HCT116 (cell line): ENCODE results near the gene GRPR. TPM values are rescaled to one million over a fixed set of nuclear protein-coding genes. Genes with fewer than 3 reads are reported as not detected.
A peak's percentile ranks its signal among the peaks of the same experiment; 100 is the strongest.

Source experiments
- ATAC-seq: fragments of 200-7000 bp; cut with Tn5 transposase; 2 replicates; pipeline ENCODE4 v1.9.1; 2020; ENCODE audit warnings: mild to moderate bottlenecking, moderate library complexity
- BruUV-seq: library from RNA; stranded (reverse); fragments of 400-500 nt; replicated peaks from 2 replicates; lab custom pipeline; 2021; lab: Mats Ljungman, UMichigan
- CTCF ChIA-PET: fragments of 300-600 bp; sonication (Branson Sonifier 250); formaldehyde crosslinking; loops from one replicate; lab custom pipeline; 2021; ENCODE audit warnings: antibody characterized with exemption; lab: Charles Lee
- POLR2A ChIA-PET: fragments of 300-600, 350-600 bp; sonication (Branson Sonifier 250); formaldehyde crosslinking; loops from one replicate; lab custom pipeline; 2021; ENCODE audit warnings: antibody characterized with exemption; lab: Charles Lee
- RAD21 ChIA-PET, 2 experiments: fragments of 300-600 bp; sonication (Branson Sonifier 250); formaldehyde crosslinking; loops; one replicate each; lab custom pipeline; 2023; ENCODE audit warnings: low total read pairs in 2 of 2; ENCODE audit not compliant: uncharacterized antibody in 2 of 2, unreplicated experiment in 2 of 2, low non-redundant PET in 1 of 2; lab: Charles Lee
- DNase-seq: peaks from one replicate; pipeline ENCODE4 v3.0.0-alpha.2; 2010; ENCODE audit warnings: low read depth, low spot score
- H2AFZ ChIP-seq: fragments of 200-600 bp; shearing (Covaris generic), sonication (generic); 2 replicates; pipeline ENCODE4 v1.6.1; 2017; ENCODE audit warnings: low read depth, mixed run types, mixed read lengths, antibody characterized with exemption, low read length; ENCODE audit not compliant: poor library complexity, severe bottlenecking
- H3K27ac ChIP-seq: 2 replicates; pipeline ENCODE4 v1.5.1; 2012; ENCODE audit warnings: low read depth, low read length
- H3K27me3 ChIP-seq: fragments of 200-600 bp; sonication (generic); 2 replicates; pipeline ENCODE4 v1.6.1; 2016; ENCODE audit warnings: mixed run types, low read length, mixed read lengths; ENCODE audit not compliant: insufficient read depth
- H3K36me3 ChIP-seq, 2 experiments: fragments of 200-500 bp in 1 of 2; fragments of 200-600 bp in 1 of 2; sonication (Bioruptor generic) in 1 of 2; sonication (generic) in 1 of 2; 2 replicates each; pipeline versions ENCODE4 v1.5.1 to v1.6.1; 2014 to 2016; ENCODE audit warnings: low read length in 2 of 2, inconsistent platforms in 1 of 2, mixed read lengths in 1 of 2, mixed run types in 1 of 2; ENCODE audit not compliant: insufficient read depth in 2 of 2, control insufficient read depth in 1 of 2
- H3K4me1 ChIP-seq, 2 experiments: fragments of 200-600 bp in 1 of 2; sonication (generic) in 1 of 2; 2 replicates each; pipeline versions ENCODE4 v1.5.1 to v1.6.1; 2012 to 2017; ENCODE audit warnings: low read length in 2 of 2, inconsistent platforms in 1 of 2, mild to moderate bottlenecking in 1 of 2, mixed read lengths in 1 of 2, mixed run types in 1 of 2, moderate library complexity in 1 of 2; ENCODE audit not compliant: insufficient read depth in 2 of 2, control insufficient read depth in 1 of 2
- H3K4me2 ChIP-seq: fragments of 200-600 bp; sonication (generic); 2 replicates; pipeline ENCODE4 v1.6.1; 2017; ENCODE audit warnings: mixed run types, low read length, mixed read lengths
- H3K4me3 ChIP-seq, 2 experiments: fragments of 200-600 bp in 1 of 2; sonication (generic) in 1 of 2; replicated peaks in 1 of 2; 2 replicates each; pipeline ENCODE4 v1.5.1; 2011 to 2016; ENCODE audit warnings: low read length in 2 of 2, control low read depth in 1 of 2, low read depth in 1 of 2, mild to moderate bottlenecking in 1 of 2, mixed read lengths in 1 of 2, mixed run types in 1 of 2
- H3K79me2 ChIP-seq: fragments of 200-600 bp; sonication (generic); 2 replicates; pipeline ENCODE4 v1.6.1; 2017; ENCODE audit warnings: mild to moderate bottlenecking, mixed run types, low read length, moderate library complexity, mixed read lengths; ENCODE audit not compliant: insufficient read depth
- H3K9ac ChIP-seq: fragments of 200-600 bp; sonication (generic); 2 replicates; pipeline ENCODE4 v1.6.1; 2016; ENCODE audit warnings: low read length, mixed read lengths
- H3K9me2 ChIP-seq: fragments of 200-600 bp; sonication (generic), shearing (Covaris generic); 2 replicates; pipeline ENCODE4 v1.6.1; 2017; ENCODE audit warnings: mixed run types, mild to moderate bottlenecking, moderate library complexity; ENCODE audit not compliant: insufficient read depth
- H3K9me3 ChIP-seq, 2 experiments: fragments of 200-500 bp in 1 of 2; fragments of 200-600 bp in 1 of 2; sonication (Bioruptor generic) in 1 of 2; sonication (generic) in 1 of 2; 2 replicates each; pipeline ENCODE4 v1.6.1; 2014 to 2017; ENCODE audit warnings: low read length in 2 of 2, mixed read lengths in 2 of 2, inconsistent platforms in 1 of 2, low read depth in 1 of 2, mild to moderate bottlenecking in 1 of 2, mixed run types in 1 of 2, moderate library complexity in 1 of 2; ENCODE audit not compliant: control insufficient read depth in 1 of 2, insufficient read depth in 1 of 2
- H4K20me1 ChIP-seq: fragments of 200-600 bp; sonication (generic), shearing (Covaris generic); 2 replicates; pipeline ENCODE4 v1.6.1; 2017; ENCODE audit warnings: mixed run types, mild to moderate bottlenecking, moderate library complexity; ENCODE audit not compliant: insufficient read depth
- ATF3 ChIP-seq: IDR thresholded peaks from 2 replicates; pipeline ENCODE4 v1.6.1; 2012
- CBX3 ChIP-seq: IDR thresholded peaks from 2 replicates; pipeline ENCODE4 v1.6.1; 2012; ENCODE audit warnings: low read depth
- CEBPB ChIP-seq: IDR thresholded peaks from 2 replicates; pipeline ENCODE4 v1.6.1; 2012; ENCODE audit warnings: low read depth
- CTCF ChIP-seq, 3 experiments: fragments of 200-600 bp in 1 of 3; sonication (generic) in 1 of 3; IDR thresholded peaks in 2 of 3; conservative IDR thresholded peaks in 1 of 3; 2 replicates each; pipeline ENCODE4 v1.5.1; 2012 to 2017; ENCODE audit warnings: low read depth in 2 of 3, low read length in 2 of 3, antibody characterized with exemption in 1 of 3, borderline replicate concordance in 1 of 3, control low read depth in 1 of 3, mild to moderate bottlenecking in 1 of 3, mixed read lengths in 1 of 3, mixed run types in 1 of 3, moderate library complexity in 1 of 3; ENCODE audit not compliant: insufficient read depth in 1 of 3
- EZH2phosphoT487 ChIP-seq: fragments of 200-600 bp; IDR thresholded peaks from 2 replicates; pipeline ENCODE4 v1.6.1; 2018; ENCODE audit warnings: antibody characterized with exemption, borderline replicate concordance
- FOSL1 ChIP-seq: IDR thresholded peaks from 2 replicates; pipeline ENCODE4 v1.6.1; 2012; ENCODE audit warnings: low read depth
- JUND ChIP-seq: IDR thresholded peaks from 2 replicates; pipeline ENCODE4 v1.6.1; 2012
- POLR2A ChIP-seq: IDR thresholded peaks from 2 replicates; pipeline ENCODE4 v1.7.0; 2011; ENCODE audit warnings: borderline replicate concordance; ENCODE audit not compliant: insufficient read depth, insufficient read length; ENCODE audit errors: extremely low read depth
- POLR2AphosphoS5 ChIP-seq: IDR thresholded peaks from 2 replicates; pipeline ENCODE4 v1.6.1; 2011; ENCODE audit warnings: mild to moderate bottlenecking, low read depth, low read length, moderate library complexity
- REST ChIP-seq: IDR thresholded peaks from 2 replicates; pipeline ENCODE4 v1.6.1; 2012; ENCODE audit warnings: low read depth
- SIN3A ChIP-seq: IDR thresholded peaks from 2 replicates; pipeline ENCODE4 v1.6.1; 2012; ENCODE audit warnings: low read depth
- SP1 ChIP-seq: IDR thresholded peaks from 2 replicates; pipeline ENCODE4 v1.6.1; 2012; ENCODE audit warnings: low read depth
- YY1 ChIP-seq: IDR thresholded peaks from 2 replicates; pipeline ENCODE4 v1.6.1; 2011; ENCODE audit warnings: low read length, low read depth, moderate library complexity, mild to moderate bottlenecking; ENCODE audit not compliant: insufficient replicate concordance; ENCODE audit errors: extremely low read depth
- ZBTB33 ChIP-seq: IDR thresholded peaks from 2 replicates; pipeline ENCODE4 v1.6.1; 2011; ENCODE audit warnings: mild to moderate bottlenecking, low read length, moderate library complexity; ENCODE audit not compliant: insufficient replicate concordance; ENCODE audit errors: extremely low read depth
- ZFX ChIP-seq: fragments of 450-650 bp; IDR thresholded peaks from 2 replicates; pipeline ENCODE4 v1.6.1; 2017
- intact Hi-C: fragments of 100-400 bp; cut with micrococcal nuclease; formaldehyde crosslinking; loops from 2 replicates; pipeline ENCODE4 v1.10.0; 2022
- total RNA-seq: library from RNA; stranded (reverse); gene quantifications from one replicate; pipeline ENCODE4 v1.2.1, GENCODE V29; 2021; ENCODE audit not compliant: unreplicated experiment

GRPR gene
- total RNA-seq, 1 experiment from 2014 or later, result 0.15 TPM

GRCh38 chrX:16185725-16186136, 62.4 kb downstream of the GRPR start (continued):
- no peak for TF ChIP-seq REST
- TF ChIP-seq CBX3, result no peak
- TF ChIP-seq SIN3A, result peak; percentile 31; the same call in 1 of the 2 replicates
- TF ChIP-seq ATF3, result no peak
- no peak for TF ChIP-seq ZFX
- no peak for TF ChIP-seq EZH2phosphoT487
- peak; percentile 90 for TF ChIP-seq FOSL1
- TF ChIP-seq, all 23 proteins: peak for 5

- H3K79me2 ChIP-seq, result no peaks in the 10 kb centered on the region
- ATAC-seq (no peak), DNase-seq (no peak)
- 0 out of 4 replicates have a peak overlapping the region, but pooled peaks of 1 of the 2 experiments have one; percentile 28 for H3K4me3 ChIP-seq
- peak overlapping the region; percentile 68 for H3K4me2 ChIP-seq
- H3K9me2 ChIP-seq, result no peaks in the 10 kb centered on the region
- H3K9me3 ChIP-seq, result no peaks in the 10 kb centered on the region
- no TSS peak for BruUV-seq
- POLR2A ChIA-PET, result no interaction called here
- peak overlapping the region; percentile 46 for H3K9ac ChIP-seq
- CTCF ChIA-PET, result no interaction called here
- H2AFZ ChIP-seq, result no peak overlapping the region
- intact Hi-C loops, result no loop called here
- H4K20me1 ChIP-seq, result no peaks in the 10 kb centered on the region
- no peaks in the 10 kb centered on the region for H3K36me3 ChIP-seq
- RAD21 ChIA-PET, result no interaction called here
- no peaks in the 10 kb centered on the region for H3K27me3 ChIP-seq
- H3K4me1 ChIP-seq, result peaks cover 15 to 43% of the 10 kb centered on the region in 2 experiments
- no peak overlapping the region for H3K27ac ChIP-seq
- TF ChIP-seq ATF3 (no peak), POLR2A (no peak), ZFX (no peak), CTCF (IDR thresholded peaks at IDR 0.05 in 2 of 3, conservative IDR thresholded peaks at IDR 0.05 in 1 of 3; ENCODE audit: borderline replicate concordance in 1 of 3, insufficient read depth in 1 of 3, low read depth in 2 of 3, low read length in 2 of 3) (no peak), YY1 (no peak), SP1 (no peak), POLR2AphosphoS5 (no peak), ZBTB33 (no peak), CEBPB (no peak), JUND (no peak)
These were observed 63.1 kb downstream of the GRPR start for GRCh38 chrX:16186380-16187007.
